PC-9 (cell line): ENCODE results near the gene CNTNAP2. TPM values are rescaled to one million over a fixed set of nuclear protein-coding genes. Genes with fewer than 3 reads are reported as not detected.

ENCODE experiments used
- BruUV-seq: library from RNA; stranded (reverse); fragments of 400-500 nt; replicated peaks from 2 replicates; lab custom pipeline; 2021; lab: Mats Ljungman, UMichigan
- CTCF ChIA-PET: fragments of 300-600 bp; sonication (Branson Sonifier 250); formaldehyde crosslinking; loops from one replicate; lab custom pipeline; 2022; ENCODE audit warnings: antibody characterized with exemption; lab: Charles Lee
- POLR2A ChIA-PET: fragments of 300-600 bp; sonication (Branson Sonifier 250); formaldehyde crosslinking; loops from one replicate; lab custom pipeline; 2022; ENCODE audit warnings: antibody characterized with exemption; ENCODE audit not compliant: unreplicated experiment; lab: Charles Lee
- DNase-seq, 2 experiments: peaks; one replicate each; pipeline versions ENCODE4 v3.0.0 to v3.0.0-alpha.2; 2015 to 2022; ENCODE audit warnings: mixed read lengths in 1 of 2
- H2AFZ ChIP-seq: fragments of 200-600 bp; sonication (generic); 2 replicates; pipeline ENCODE4 v1.8.1; 2017; ENCODE audit warnings: antibody characterized with exemption
- H3F3A ChIP-seq: fragments of 200-600 bp; sonication (generic); 2 replicates; pipeline ENCODE4 v1.8.1; 2017; ENCODE audit warnings: antibody characterized with exemption, mild to moderate bottlenecking, low read depth; ENCODE audit not compliant: insufficient read depth
- H3K27ac ChIP-seq: fragments of 200-600 bp; sonication (generic); 2 replicates; pipeline ENCODE4 v1.6.1; 2016; ENCODE audit warnings: mixed run types
- H3K27me3 ChIP-seq: fragments of 200-600 bp; sonication (generic); 2 replicates; pipeline ENCODE4 v1.6.1; 2016; ENCODE audit warnings: low read depth, mixed run types; ENCODE audit not compliant: insufficient read depth
- H3K36me3 ChIP-seq: fragments of 200-600 bp; sonication (generic); 2 replicates; pipeline ENCODE4 v1.6.1; 2016; ENCODE audit warnings: low read depth, mixed run types
- H3K4me1 ChIP-seq: fragments of 200-600 bp; sonication (generic); replicated peaks from 2 replicates; pipeline ENCODE4 v1.6.1; 2016; ENCODE audit warnings: mixed run types; ENCODE audit not compliant: insufficient read depth
- H3K4me2 ChIP-seq: fragments of 200-600 bp; sonication (generic); 2 replicates; pipeline ENCODE4 v1.6.1; 2017; ENCODE audit warnings: mixed run types
- H3K4me3 ChIP-seq: fragments of 200-600 bp; sonication (generic); 2 replicates; pipeline ENCODE4 v1.6.1; 2016; ENCODE audit warnings: mixed run types
- H3K79me2 ChIP-seq: fragments of 200-600 bp; sonication (generic); 2 replicates; pipeline ENCODE4 v1.6.1; 2017; ENCODE audit warnings: low read depth, mixed run types
- H3K9me2 ChIP-seq: fragments of 200-600 bp; sonication (generic); 2 replicates; pipeline ENCODE4 v1.8.1; 2017; ENCODE audit warnings: mild to moderate bottlenecking; ENCODE audit not compliant: insufficient read depth
- H3K9me3 ChIP-seq: fragments of 200-600 bp; sonication (generic); 2 replicates; pipeline ENCODE4 v1.8.1; 2016; ENCODE audit warnings: low read depth; ENCODE audit not compliant: insufficient read depth
- H4K20me1 ChIP-seq: fragments of 200-600 bp; sonication (generic); 2 replicates; pipeline ENCODE4 v1.8.1; 2017; ENCODE audit not compliant: insufficient read depth
- EZH2 ChIP-seq: fragments of 200-600 bp; sonication (generic); IDR thresholded peaks from 2 replicates; pipeline ENCODE4 v1.8.0; 2017; ENCODE audit warnings: antibody characterized with exemption, low read depth
- intact Hi-C: fragments of 100-400 bp; cut with micrococcal nuclease; formaldehyde crosslinking; loops from one replicate; pipeline ENCODE4 v1.10.0; 2022; ENCODE audit not compliant: unreplicated experiment
- total RNA-seq: library from RNA; stranded (reverse); gene quantifications from 2 replicates; pipeline ENCODE4 v1.2.3, GENCODE V29; 2021
- TF ChIP-seq, protein P1 (sequence below): fragments of 200-600 bp; sonication (generic); conservative IDR thresholded peaks from 2 replicates; pipeline ENCODE4 v1.6.1; 2017; ENCODE audit warnings: mixed run types, antibody characterized with exemption, mild to moderate bottlenecking, moderate library complexity

The CNTNAP2 gene
- total RNA-seq, 1 experiment from 2014 or later: not detected

DNA sequence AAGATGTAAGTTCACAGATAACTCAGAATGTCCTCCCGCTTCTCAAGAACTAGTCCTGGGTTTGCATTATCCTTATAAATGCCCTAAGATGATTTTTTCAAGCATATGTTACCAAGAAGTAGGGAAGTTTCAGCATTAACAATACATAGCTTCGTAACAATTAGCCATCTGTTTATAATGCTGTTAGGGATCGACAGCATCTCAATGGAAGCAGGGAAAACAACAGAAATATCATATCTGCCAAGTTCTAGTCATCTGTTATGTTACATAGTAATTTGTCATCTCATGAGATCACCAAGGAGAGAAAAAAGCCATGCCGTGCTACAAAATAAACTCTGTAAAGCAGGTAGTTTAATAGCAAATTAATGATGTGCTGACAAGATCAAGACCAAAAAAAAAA lies 1742.4 kb downstream of the CNTNAP2 start:
- ChIA-PET POLR2A (no interaction called here), CTCF (no interaction called here)
- TF ChIP-seq EZH2: no peak

DNA sequence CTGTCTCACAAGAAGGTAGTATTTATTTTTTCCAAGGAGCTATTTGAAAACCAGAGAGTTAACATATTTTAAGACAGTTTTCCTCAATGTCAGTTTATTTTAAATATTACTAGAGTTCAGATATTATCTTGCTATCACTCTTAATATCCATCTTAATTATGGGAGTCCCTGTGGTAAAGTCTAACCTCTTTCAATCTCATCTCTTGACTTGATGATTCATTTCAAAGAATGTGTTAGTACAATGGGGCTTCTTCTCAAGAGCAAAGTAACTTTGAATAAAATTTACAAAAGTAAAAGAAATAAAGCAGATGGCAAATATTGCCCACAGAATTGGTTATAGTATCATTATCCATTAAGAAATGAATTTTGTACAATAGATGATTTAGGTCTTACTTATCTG lies 1742.9 kb downstream of the CNTNAP2 start:
- no peaks in the 10 kb centered on the region for H3K4me1 ChIP-seq
- intact Hi-C loops: no loop called here
- H3K4me2 ChIP-seq: no peak overlapping the region
- no peaks in the 10 kb centered on the region for H3K9me3 ChIP-seq
- H3F3A ChIP-seq: no peaks in the 10 kb centered on the region
- no peaks in the 10 kb centered on the region for H4K20me1 ChIP-seq
- H3K4me3 ChIP-seq: no peak overlapping the region
- H2AFZ ChIP-seq: no peak overlapping the region
- TF ChIP-seq, protein P1, sequence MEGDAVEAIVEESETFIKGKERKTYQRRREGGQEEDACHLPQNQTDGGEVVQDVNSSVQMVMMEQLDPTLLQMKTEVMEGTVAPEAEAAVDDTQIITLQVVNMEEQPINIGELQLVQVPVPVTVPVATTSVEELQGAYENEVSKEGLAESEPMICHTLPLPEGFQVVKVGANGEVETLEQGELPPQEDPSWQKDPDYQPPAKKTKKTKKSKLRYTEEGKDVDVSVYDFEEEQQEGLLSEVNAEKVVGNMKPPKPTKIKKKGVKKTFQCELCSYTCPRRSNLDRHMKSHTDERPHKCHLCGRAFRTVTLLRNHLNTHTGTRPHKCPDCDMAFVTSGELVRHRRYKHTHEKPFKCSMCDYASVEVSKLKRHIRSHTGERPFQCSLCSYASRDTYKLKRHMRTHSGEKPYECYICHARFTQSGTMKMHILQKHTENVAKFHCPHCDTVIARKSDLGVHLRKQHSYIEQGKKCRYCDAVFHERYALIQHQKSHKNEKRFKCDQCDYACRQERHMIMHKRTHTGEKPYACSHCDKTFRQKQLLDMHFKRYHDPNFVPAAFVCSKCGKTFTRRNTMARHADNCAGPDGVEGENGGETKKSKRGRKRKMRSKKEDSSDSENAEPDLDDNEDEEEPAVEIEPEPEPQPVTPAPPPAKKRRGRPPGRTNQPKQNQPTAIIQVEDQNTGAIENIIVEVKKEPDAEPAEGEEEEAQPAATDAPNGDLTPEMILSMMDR: no peak
- no peak for TF ChIP-seq EZH2
- ChIA-PET CTCF (no interaction called here), POLR2A (no interaction called here)
- peaks cover 24% of the 10 kb centered on the region for H3K27me3 ChIP-seq
- no peak for DNase-seq
- no TSS peak for BruUV-seq
- H3K79me2 ChIP-seq: no peaks in the 10 kb centered on the region
- no peaks in the 10 kb centered on the region for H3K9me2 ChIP-seq
- H3K27ac ChIP-seq: no peak overlapping the region
- H3K36me3 ChIP-seq: no peaks in the 10 kb centered on the region

More for the DNA sequence above, 1742.4 kb downstream of the CNTNAP2 start:
- no peak overlapping the region for H2AFZ ChIP-seq
- H3F3A ChIP-seq: no peaks in the 10 kb centered on the region
- H3K27me3 ChIP-seq: peaks cover 24% of the 10 kb centered on the region
- H3K9me3 ChIP-seq: no peaks in the 10 kb centered on the region
- H3K4me3 ChIP-seq: no peak overlapping the region
- no peak overlapping the region for H3K4me2 ChIP-seq
- no peaks in the 10 kb centered on the region for H3K36me3 ChIP-seq
- intact Hi-C loops: no loop called here
- H3K4me1 ChIP-seq: no peaks in the 10 kb centered on the region
- no TSS peak for BruUV-seq
- DNase-seq: no peak
- no peaks in the 10 kb centered on the region for H3K79me2 ChIP-seq
- no peaks in the 10 kb centered on the region for H4K20me1 ChIP-seq
- H3K27ac ChIP-seq: no peak overlapping the region
- H3K9me2 ChIP-seq: no peaks in the 10 kb centered on the region

DNA sequence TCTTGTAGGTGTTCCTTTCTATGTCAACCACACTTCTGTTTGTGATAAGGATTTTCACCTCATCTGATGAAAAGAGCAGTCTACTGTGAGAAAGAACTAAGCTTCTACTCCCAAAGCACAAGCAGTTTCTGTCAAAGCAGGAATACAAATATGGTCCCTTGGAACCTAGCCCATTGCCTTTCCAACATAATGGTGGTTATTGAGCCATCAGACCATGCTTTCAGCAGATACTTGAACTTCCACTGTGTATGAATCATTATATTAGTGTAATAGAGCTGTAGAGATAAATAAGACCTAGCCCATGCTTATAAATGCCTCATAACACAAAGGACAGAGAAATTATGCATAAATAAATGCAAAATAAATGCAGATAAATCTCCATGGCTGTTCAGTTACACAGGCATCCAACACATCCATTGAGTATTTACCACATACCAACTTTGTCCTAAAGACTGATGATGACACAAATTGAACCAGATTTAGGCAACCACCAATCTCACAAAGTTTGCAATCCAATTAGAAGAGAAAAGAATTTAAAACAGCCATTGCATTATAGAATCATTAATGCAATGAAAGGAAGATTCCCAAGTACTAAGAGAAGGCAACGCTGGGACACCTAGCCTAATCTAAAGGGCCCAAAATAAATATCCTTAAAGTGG lies 1744.6 kb downstream of the CNTNAP2 start:
- Histone ChIP-seq H4K20me1 (no peaks in the 10 kb centered on the region), H3K4me2 (no peak overlapping the region), H2AFZ (no peak overlapping the region), H3K9me3 (no peaks in the 10 kb centered on the region), H3K79me2 (no peaks in the 10 kb centered on the region), H3F3A (no peaks in the 10 kb centered on the region), H3K9me2 (no peaks in the 10 kb centered on the region), H3K27ac (no peak overlapping the region), H3K27me3 (peaks cover 20% of the 10 kb centered on the region), H3K4me3 (no peak overlapping the region), H3K36me3 (no peaks in the 10 kb centered on the region), H3K4me1 (no peaks in the 10 kb centered on the region)
- BruUV-seq: no TSS peak
- ChIA-PET POLR2A (no interaction called here), CTCF (no interaction called here)
- intact Hi-C loops: no loop called here
- TF ChIP-seq, protein P1: no peak
- no peak for TF ChIP-seq EZH2
- DNase-seq: no peak

DNA sequence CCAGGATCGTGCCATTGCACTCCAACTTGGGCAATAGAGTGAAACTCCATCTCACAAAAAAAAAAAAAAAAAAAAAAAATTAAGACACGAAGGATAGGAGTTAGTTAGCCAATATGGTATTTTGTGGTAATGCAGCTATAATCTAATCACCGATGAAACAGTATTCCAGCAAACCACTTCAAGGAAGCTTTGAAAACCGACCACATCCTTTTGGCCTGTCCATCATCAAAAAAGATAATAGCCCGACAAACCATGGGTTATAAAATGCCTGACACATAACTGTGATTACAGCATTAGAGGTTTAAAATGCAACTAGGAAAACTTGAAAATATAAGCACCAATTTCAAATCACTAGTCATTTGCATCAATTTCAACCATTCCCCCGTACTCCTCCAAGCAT lies 1745.3 kb downstream of the CNTNAP2 start:
- no peak overlapping the region for H2AFZ ChIP-seq
- H3K79me2 ChIP-seq: no peaks in the 10 kb centered on the region
- no peak for DNase-seq
- H3K27me3 ChIP-seq: peaks cover 12% of the 10 kb centered on the region; the same call in 1 of the 2 replicates
- no peaks in the 10 kb centered on the region for H4K20me1 ChIP-seq
- H3K4me1 ChIP-seq: no peaks in the 10 kb centered on the region
- CTCF ChIA-PET: no interaction called here
- no TSS peak for BruUV-seq
- H3F3A ChIP-seq: no peaks in the 10 kb centered on the region
- TF ChIP-seq EZH2: no peak
- TF ChIP-seq, protein P1: no peak
- H3K27ac ChIP-seq: no peak overlapping the region
- POLR2A ChIA-PET: no interaction called here
- H3K4me3 ChIP-seq: no peak overlapping the region
- no peaks in the 10 kb centered on the region for H3K9me3 ChIP-seq
- no peak overlapping the region for H3K4me2 ChIP-seq
- no peaks in the 10 kb centered on the region for H3K36me3 ChIP-seq
- H3K9me2 ChIP-seq: no peaks in the 10 kb centered on the region
- intact Hi-C loops: no loop called here
